DOHH2 (cell line): ENCODE data around the gene ZNF184.

Experiments
- H3F3A ChIP-seq: fragments of 200-600 bp; sonication (generic), shearing (Covaris generic); 2 replicates; pipeline ENCODE4 v1.6.0; 2016; ENCODE audit warnings: antibody characterized with exemption, mild to moderate bottlenecking; ENCODE audit not compliant: control insufficient read depth, insufficient read depth
- H3K27ac ChIP-seq: fragments of 200-600 bp; sonication (generic); 2 replicates; pipeline ENCODE4 v1.5.1; 2014; ENCODE audit warnings: low read depth, mild to moderate bottlenecking, low read length, moderate library complexity
- H3K27me3 ChIP-seq: fragments of 200-600 bp; sonication (generic); 2 replicates; pipeline ENCODE4 v1.6.1; 2014; ENCODE audit warnings: mild to moderate bottlenecking, low read length, mixed read lengths; ENCODE audit not compliant: control insufficient read depth
- H3K36me3 ChIP-seq: fragments of 200-600 bp; sonication (generic); 2 replicates; pipeline ENCODE4 v1.6.1; 2014; ENCODE audit warnings: mild to moderate bottlenecking, low read length, moderate library complexity, mixed read lengths; ENCODE audit not compliant: control insufficient read depth
- H3K4me1 ChIP-seq: fragments of 200-600 bp; sonication (generic); 2 replicates; pipeline ENCODE4 v1.6.1; 2014; ENCODE audit warnings: mild to moderate bottlenecking, low read length, mixed read lengths; ENCODE audit not compliant: control insufficient read depth
- H3K4me2 ChIP-seq: fragments of 200-600 bp; sonication (generic); 2 replicates; pipeline ENCODE4 v1.6.0; 2014; ENCODE audit warnings: mild to moderate bottlenecking, low read length, moderate library complexity
- H3K4me3 ChIP-seq: fragments of 200-600 bp; sonication (generic); 2 replicates; pipeline ENCODE4 v1.5.1; 2014; ENCODE audit warnings: mild to moderate bottlenecking, low read length, mixed read lengths
- H3K79me2 ChIP-seq: fragments of 200-600 bp; sonication (generic); 2 replicates; pipeline ENCODE4 v1.6.1; 2014; ENCODE audit warnings: mild to moderate bottlenecking, low read length, mixed read lengths; ENCODE audit not compliant: control insufficient read depth
- H3K9me2 ChIP-seq: fragments of 200-600 bp; sonication (generic); replicated peaks from 2 replicates; pipeline ENCODE4 v1.6.1; 2014; ENCODE audit warnings: mild to moderate bottlenecking, low read length, mixed read lengths; ENCODE audit not compliant: control insufficient read depth
- H3K9me3 ChIP-seq: fragments of 200-600 bp; sonication (generic); 2 replicates; pipeline ENCODE4 v1.6.1; 2014; ENCODE audit warnings: antibody characterized with exemption, low read length, mixed read lengths; ENCODE audit not compliant: control insufficient read depth, insufficient read depth
- H4K20me1 ChIP-seq: fragments of 200-600 bp; sonication (generic); 2 replicates; pipeline ENCODE4 v1.6.0; 2014; ENCODE audit warnings: low read depth, mild to moderate bottlenecking, antibody characterized with exemption, low read length, moderate library complexity; ENCODE audit not compliant: control insufficient read depth, insufficient read depth
- CTCF ChIP-seq: fragments of 200-600 bp; sonication (generic); IDR thresholded peaks from one replicate; pipeline ENCODE4 v1.5.1; 2014; ENCODE audit warnings: antibody characterized with exemption, mild to moderate bottlenecking, low read depth, low read length; ENCODE audit not compliant: poor library complexity, severe bottlenecking
- EZH2phosphoT487 ChIP-seq: fragments of 200-600 bp; sonication (generic); IDR thresholded peaks from 2 replicates; pipeline ENCODE4 v1.6.1; 2017; ENCODE audit warnings: borderline replicate concordance, mild to moderate bottlenecking, antibody characterized with exemption, low read length, moderate library complexity, mixed read lengths

ZNF184 gene

GRCh38 chr6:27478141-27478705, 5.3 kb upstream of the ZNF184 start:
- no peaks in the 10 kb centered on the region for H4K20me1 ChIP-seq
- H3K4me1 ChIP-seq = peaks cover 23% of the 10 kb centered on the region
- H3K79me2 ChIP-seq = no peaks in the 10 kb centered on the region
- peaks cover 29% of the 10 kb centered on the region for H3F3A ChIP-seq
- H3K4me3 ChIP-seq = peak overlapping the region; percentile 94
- H3K9me3 ChIP-seq = no peaks in the 10 kb centered on the region
- H3K27ac ChIP-seq = peak overlapping the region; percentile 81
- H3K4me2 ChIP-seq = peak overlapping the region; percentile 92
- no peaks in the 10 kb centered on the region for H3K27me3 ChIP-seq
- peaks cover 3% of the 10 kb centered on the region; the same call in 1 of the 2 replicates for H3K36me3 ChIP-seq
- no peaks in the 10 kb centered on the region for H3K9me2 ChIP-seq
- TF ChIP-seq CTCF = no peak
- no peak for TF ChIP-seq EZH2phosphoT487

DNA sequence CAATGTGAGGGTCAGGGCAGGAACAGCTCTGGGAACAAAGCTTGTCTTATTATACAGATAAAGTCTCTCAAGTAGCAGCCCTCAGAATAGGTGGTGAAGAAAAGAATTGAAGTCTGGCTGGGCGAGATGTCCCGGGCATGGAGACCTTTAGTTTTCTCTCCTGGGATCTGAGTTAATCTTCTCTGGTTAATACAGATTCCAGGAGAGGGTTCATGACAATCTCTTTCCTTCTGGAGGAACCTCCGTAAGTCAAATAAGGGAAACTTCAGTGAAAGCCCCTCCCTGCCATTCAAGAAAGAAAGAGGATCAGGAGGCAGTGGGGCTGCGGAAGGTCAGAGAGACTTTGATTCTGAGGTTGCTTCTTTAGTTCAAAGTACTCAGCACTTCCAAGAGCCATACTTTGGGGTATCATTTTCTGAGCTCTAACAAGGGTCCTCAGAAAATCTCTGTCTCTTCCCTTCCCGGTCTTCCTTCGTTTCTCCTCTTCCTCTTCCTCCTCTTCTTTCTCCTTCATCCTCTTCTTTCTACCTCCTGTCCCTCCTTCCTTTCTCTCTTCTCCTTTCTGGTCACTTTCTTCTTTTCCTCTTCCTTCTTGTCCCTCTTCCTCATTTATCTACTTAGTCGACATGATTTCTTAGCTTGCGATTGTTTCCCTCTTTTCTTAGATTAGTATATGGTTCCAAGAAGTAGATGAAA, 4.6 kb upstream of the ZNF184 start:
- TF ChIP-seq CTCF = no peak
- no peak for TF ChIP-seq EZH2phosphoT487
- Histone ChIP-seq H3K9me2 (no peaks in the 10 kb centered on the region), H4K20me1 (no peaks in the 10 kb centered on the region), H3K79me2 (peaks cover under 1% of the 10 kb centered on the region), H3K36me3 (peaks cover 5% of the 10 kb centered on the region; the same call in 1 of the 2 replicates), H3F3A (peaks cover 29% of the 10 kb centered on the region), H3K9me3 (no peaks in the 10 kb centered on the region), H3K4me3 (peak overlapping the region; percentile 94), H3K4me2 (peak overlapping the region; percentile 92), H3K27me3 (no peaks in the 10 kb centered on the region), H3K4me1 (peaks cover 23% of the 10 kb centered on the region), H3K27ac (peak overlapping the region; percentile 81)

- no peak overlapping the region for H3K4me3 ChIP-seq
- H3K4me1 ChIP-seq = peaks cover 29% of the 10 kb centered on the region
- no peaks in the 10 kb centered on the region for H3K9me2 ChIP-seq
- H3K4me2 ChIP-seq = no peak overlapping the region
- TF ChIP-seq CTCF (no peak), EZH2phosphoT487 (no peak)
- H3K27ac ChIP-seq = no peak overlapping the region
- no peaks in the 10 kb centered on the region for H3K9me3 ChIP-seq
- peaks cover 29% of the 10 kb centered on the region for H3F3A ChIP-seq
- peaks cover 9% of the 10 kb centered on the region for H3K36me3 ChIP-seq
- peaks cover 15% of the 10 kb centered on the region for H3K79me2 ChIP-seq
- H3K27me3 ChIP-seq = no peaks in the 10 kb centered on the region
- no peaks in the 10 kb centered on the region for H4K20me1 ChIP-seq
Measured at GRCh38 chr6:27476090-27476489, 3.2 kb upstream of the ZNF184 start.
